C4-2B (cell line): Measurements from ENCODE around the gene PAIP1.

Experiments used
- H3K27ac ChIP-seq: fragments of 450-650 bp; 2 replicates; pipeline ENCODE4 v1.5.1; 2017
- ZFX ChIP-seq: fragments of 450-650 bp; IDR thresholded peaks from 2 replicates; pipeline ENCODE4 v1.6.1; 2017
- TF ChIP-seq, protein P1 (sequence below): fragments of 450-650 bp; conservative IDR thresholded peaks from 2 replicates; pipeline ENCODE4 v1.5.1; 2017; ENCODE audit warnings: mild to moderate bottlenecking

Gene PAIP1

DNA sequence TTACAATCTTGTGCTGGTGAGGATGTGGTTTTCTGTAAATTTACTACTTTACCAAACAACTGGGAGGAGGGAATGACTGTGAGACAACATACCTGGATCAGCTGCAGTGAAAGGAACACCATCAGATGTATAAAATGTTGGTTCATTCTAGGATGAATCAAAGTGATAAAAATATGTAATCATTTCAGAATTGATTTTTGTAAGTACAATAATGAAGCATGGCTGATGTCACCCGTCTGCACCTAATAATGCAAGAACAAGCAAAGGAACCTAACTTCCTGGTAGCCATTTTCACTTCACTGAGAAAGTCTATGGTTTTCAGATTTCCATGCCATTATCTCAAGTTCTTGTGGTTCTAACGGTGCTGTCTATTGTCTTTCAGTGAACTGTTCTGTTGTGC lies 23.2 kb downstream of the PAIP1 start:
- TF ChIP-seq, protein P1, sequence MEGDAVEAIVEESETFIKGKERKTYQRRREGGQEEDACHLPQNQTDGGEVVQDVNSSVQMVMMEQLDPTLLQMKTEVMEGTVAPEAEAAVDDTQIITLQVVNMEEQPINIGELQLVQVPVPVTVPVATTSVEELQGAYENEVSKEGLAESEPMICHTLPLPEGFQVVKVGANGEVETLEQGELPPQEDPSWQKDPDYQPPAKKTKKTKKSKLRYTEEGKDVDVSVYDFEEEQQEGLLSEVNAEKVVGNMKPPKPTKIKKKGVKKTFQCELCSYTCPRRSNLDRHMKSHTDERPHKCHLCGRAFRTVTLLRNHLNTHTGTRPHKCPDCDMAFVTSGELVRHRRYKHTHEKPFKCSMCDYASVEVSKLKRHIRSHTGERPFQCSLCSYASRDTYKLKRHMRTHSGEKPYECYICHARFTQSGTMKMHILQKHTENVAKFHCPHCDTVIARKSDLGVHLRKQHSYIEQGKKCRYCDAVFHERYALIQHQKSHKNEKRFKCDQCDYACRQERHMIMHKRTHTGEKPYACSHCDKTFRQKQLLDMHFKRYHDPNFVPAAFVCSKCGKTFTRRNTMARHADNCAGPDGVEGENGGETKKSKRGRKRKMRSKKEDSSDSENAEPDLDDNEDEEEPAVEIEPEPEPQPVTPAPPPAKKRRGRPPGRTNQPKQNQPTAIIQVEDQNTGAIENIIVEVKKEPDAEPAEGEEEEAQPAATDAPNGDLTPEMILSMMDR, result no peak
- no peak for TF ChIP-seq ZFX
- no peak overlapping the region for H3K27ac ChIP-seq

- no peak overlapping the region for H3K27ac ChIP-seq
Observed at GRCh38 chr5:43530648-43531047, 26.2 kb downstream of the PAIP1 start.

GRCh38 chr5:43523662-43524072 lies 33.2 kb downstream of the PAIP1 start:
- TF ChIP-seq, protein P1, result no peak
- no peak for TF ChIP-seq ZFX
- no peak overlapping the region for H3K27ac ChIP-seq

More at GRCh38 chr5:43530648-43531047, 26.2 kb downstream of the PAIP1 start:
- no peak for TF ChIP-seq ZFX
- TF ChIP-seq, protein P1, result no peak

DNA sequence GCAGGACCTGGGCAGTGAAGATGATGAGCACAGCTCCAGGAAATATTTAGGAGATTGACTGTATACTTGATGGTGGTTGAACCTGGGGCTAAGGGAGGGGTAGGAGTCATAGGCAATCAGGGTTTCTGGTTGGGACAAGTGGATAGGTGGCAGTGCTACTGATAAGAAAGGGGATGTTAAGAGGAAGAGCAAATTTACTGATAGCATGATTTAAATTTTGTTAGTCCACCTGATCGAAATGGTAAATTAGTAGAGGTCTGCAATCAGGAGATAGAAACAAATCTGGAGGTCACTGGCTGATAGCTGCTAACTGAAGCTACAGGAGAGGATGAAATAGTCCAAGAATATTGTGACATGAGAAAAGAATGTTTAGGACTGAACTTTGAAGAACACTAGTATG lies 36.3 kb downstream of the PAIP1 start:
- no peak for TF ChIP-seq ZFX
- TF ChIP-seq, protein P1, result no peak
- no peak overlapping the region for H3K27ac ChIP-seq

GRCh38 chr5:43515678-43516048 lies 41.2 kb downstream of the PAIP1 start:
- TF ChIP-seq, protein P1, result no peak
- TF ChIP-seq ZFX, result no peak
- H3K27ac ChIP-seq, result no peak overlapping the region

- peak within 1 kb of the TSS; percentile 72 for H3K27ac ChIP-seq
- TF ChIP-seq ZFX, result peak; percentile 35; the same call in 1 of the 2 replicates
- TF ChIP-seq, protein P1, result no peak
Observed at GRCh38 chr5:43514816-43515677, 41.8 kb downstream of the PAIP1 start, which contains the start of gene C5orf34. Gene C5orf34 (minus strand): TSS chr5:43515148. CDS start chr5:43509339, 5,809 bp downstream.

DNA sequence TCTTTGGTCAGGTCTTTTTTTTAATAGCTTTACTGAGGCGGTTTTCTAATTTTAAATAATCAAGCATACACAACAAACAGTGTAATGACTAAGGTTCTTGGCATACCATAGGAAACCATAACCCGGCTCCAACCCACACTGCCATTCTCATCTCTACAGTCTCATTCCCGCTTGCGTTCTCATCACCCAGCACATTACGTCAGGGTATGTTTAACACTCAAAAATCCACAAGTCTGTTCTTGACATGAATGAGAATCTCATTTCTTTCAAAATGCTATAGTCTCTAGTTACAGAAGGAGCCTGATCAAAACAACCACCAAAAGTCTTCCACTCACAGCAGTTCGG lies 42.4 kb downstream of the PAIP1 start:
- peak overlapping the region; percentile 72 for H3K27ac ChIP-seq

More for the DNA sequence above, 42.4 kb downstream of the PAIP1 start:
- TF ChIP-seq, protein P1, result no peak
- TF ChIP-seq ZFX, result no peak
